Measurements from ENCODE around the gene PREX1.

PREX1 gene

DNA sequence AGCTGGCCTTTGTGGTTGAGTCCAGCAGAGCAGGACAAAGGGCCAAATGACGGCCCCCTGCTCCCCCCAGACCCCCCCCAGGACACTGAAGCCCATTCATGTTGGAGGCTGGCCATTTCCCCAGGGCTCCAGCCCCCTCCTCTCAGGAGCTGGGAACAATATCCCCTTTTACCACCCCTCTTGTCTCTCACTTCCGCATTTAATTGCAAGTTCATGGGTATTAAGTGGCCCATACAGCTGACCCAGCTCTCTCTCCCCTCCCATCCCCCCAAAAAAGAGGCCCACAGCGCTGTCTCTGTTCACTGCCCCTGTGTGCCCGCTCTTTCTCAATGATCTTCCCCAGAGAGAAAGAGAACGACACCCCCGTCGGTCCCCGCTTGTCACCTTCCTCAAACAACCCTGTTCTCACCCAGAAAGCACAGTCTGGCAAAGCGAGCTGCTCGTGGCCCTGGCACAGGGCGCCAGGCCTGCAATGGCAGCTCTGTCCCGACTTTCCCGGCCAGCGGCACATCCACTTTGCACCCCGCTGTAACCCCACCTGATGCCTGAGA lies 30.4 kb downstream of the PREX1 start:
- TF ChIP-seq ZNF565 (CRISPR knock-in tag; conservative IDR thresholded peaks at IDR 0.05; ENCODE audit: low read depth) (no peak), BACH2 (CRISPR knock-in tag; IDR thresholded peaks at IDR 0.05; ENCODE audit: borderline replicate concordance) (no peak), ZFP30 (CRISPR knock-in tag; IDR thresholded peaks at IDR 0.05) (no peak), CSDC2 (CRISPR knock-in tag; IDR thresholded peaks at IDR 0.05) (no peak), ARNTL (CRISPR knock-in tag; IDR thresholded peaks at IDR 0.05; ENCODE audit: borderline replicate concordance, low read depth) (no peak), GLIS3 (CRISPR knock-in tag; IDR thresholded peaks at IDR 0.05) (no peak), ZFP3 (CRISPR knock-in tag; IDR thresholded peaks at IDR 0.05) (no peak), OSR1 (CRISPR knock-in tag; IDR thresholded peaks at IDR 0.05) (no peak), RARB (CRISPR knock-in tag; IDR thresholded peaks at IDR 0.05) (no peak), ZNF8 (CRISPR knock-in tag; IDR thresholded peaks at IDR 0.05) (no peak), ESRRG (CRISPR knock-in tag; IDR thresholded peaks at IDR 0.05) (no peak), ZC3H10 (CRISPR knock-in tag; IDR thresholded peaks at IDR 0.05) (no peak)
- TF ChIP-seq, protein P1, sequence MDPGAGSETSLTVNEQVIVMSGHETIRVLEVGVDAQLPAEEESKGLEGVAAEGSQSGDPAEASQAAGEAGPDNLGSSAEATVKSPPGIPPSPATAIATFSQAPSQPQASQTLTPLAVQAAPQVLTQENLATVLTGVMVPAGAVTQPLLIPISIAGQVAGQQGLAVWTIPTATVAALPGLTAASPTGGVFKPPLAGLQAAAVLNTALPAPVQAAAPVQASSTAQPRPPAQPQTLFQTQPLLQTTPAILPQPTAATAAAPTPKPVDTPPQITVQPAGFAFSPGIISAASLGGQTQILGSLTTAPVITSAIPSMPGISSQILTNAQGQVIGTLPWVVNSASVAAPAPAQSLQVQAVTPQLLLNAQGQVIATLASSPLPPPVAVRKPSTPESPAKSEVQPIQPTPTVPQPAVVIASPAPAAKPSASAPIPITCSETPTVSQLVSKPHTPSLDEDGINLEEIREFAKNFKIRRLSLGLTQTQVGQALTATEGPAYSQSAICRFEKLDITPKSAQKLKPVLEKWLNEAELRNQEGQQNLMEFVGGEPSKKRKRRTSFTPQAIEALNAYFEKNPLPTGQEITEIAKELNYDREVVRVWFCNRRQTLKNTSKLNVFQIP (CRISPR knock-in tag; IDR thresholded peaks at IDR 0.05; ENCODE audit: borderline replicate concordance, low read depth) = no peak
- TF ChIP-seq, protein P2, sequence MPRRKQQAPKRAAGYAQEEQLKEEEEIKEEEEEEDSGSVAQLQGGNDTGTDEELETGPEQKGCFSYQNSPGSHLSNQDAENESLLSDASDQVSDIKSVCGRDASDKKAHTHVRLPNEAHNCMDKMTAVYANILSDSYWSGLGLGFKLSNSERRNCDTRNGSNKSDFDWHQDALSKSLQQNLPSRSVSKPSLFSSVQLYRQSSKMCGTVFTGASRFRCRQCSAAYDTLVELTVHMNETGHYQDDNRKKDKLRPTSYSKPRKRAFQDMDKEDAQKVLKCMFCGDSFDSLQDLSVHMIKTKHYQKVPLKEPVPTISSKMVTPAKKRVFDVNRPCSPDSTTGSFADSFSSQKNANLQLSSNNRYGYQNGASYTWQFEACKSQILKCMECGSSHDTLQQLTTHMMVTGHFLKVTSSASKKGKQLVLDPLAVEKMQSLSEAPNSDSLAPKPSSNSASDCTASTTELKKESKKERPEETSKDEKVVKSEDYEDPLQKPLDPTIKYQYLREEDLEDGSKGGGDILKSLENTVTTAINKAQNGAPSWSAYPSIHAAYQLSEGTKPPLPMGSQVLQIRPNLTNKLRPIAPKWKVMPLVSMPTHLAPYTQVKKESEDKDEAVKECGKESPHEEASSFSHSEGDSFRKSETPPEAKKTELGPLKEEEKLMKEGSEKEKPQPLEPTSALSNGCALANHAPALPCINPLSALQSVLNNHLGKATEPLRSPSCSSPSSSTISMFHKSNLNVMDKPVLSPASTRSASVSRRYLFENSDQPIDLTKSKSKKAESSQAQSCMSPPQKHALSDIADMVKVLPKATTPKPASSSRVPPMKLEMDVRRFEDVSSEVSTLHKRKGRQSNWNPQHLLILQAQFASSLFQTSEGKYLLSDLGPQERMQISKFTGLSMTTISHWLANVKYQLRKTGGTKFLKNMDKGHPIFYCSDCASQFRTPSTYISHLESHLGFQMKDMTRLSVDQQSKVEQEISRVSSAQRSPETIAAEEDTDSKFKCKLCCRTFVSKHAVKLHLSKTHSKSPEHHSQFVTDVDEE (CRISPR knock-in tag; IDR thresholded peaks at IDR 0.05) = no peak
- TF ChIP-seq, protein P3, sequence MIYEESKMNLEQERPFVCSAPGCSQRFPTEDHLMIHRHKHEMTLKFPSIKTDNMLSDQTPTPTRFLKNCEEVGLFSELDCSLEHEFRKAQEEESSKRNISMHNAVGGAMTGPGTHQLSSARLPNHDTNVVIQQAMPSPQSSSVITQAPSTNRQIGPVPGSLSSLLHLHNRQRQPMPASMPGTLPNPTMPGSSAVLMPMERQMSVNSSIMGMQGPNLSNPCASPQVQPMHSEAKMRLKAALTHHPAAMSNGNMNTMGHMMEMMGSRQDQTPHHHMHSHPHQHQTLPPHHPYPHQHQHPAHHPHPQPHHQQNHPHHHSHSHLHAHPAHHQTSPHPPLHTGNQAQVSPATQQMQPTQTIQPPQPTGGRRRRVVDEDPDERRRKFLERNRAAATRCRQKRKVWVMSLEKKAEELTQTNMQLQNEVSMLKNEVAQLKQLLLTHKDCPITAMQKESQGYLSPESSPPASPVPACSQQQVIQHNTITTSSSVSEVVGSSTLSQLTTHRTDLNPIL (CRISPR knock-in tag; IDR thresholded peaks at IDR 0.05; ENCODE audit: low read depth) = no peak
- ATAC-seq = no peak

DNA sequence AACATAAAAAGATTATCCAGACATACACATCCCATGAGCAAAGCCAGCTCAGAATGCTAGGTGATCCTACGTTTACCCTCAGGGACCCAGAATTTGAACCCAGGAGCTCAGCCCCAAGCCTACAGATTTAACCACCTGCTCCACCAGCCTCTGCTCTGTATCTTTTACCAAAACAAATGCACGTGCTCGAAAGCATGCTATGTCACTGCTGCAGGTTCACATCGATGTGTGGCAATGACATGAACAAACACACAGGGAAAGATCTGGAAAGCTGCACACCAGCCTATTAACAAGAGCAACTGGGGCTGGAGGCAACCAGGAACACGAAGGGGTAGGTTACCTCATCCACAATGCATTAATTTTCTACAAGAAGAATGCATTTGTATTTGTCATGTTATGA lies 32.1 kb downstream of the PREX1 start:
- TF ChIP-seq, protein P4, sequence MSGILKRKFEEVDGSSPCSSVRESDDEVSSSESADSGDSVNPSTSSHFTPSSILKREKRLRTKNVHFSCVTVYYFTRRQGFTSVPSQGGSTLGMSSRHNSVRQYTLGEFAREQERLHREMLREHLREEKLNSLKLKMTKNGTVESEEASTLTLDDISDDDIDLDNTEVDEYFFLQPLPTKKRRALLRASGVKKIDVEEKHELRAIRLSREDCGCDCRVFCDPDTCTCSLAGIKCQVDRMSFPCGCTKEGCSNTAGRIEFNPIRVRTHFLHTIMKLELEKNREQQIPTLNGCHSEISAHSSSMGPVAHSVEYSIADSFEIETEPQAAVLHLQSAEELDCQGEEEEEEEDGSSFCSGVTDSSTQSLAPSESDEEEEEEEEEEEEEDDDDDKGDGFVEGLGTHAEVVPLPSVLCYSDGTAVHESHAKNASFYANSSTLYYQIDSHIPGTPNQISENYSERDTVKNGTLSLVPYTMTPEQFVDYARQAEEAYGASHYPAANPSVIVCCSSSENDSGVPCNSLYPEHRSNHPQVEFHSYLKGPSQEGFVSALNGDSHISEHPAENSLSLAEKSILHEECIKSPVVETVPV (CRISPR knock-in tag; IDR thresholded peaks at IDR 0.05) = no peak
- TF ChIP-seq ZC3H10 (CRISPR knock-in tag; IDR thresholded peaks at IDR 0.05) (no peak), SNAI2 (CRISPR knock-in tag; IDR thresholded peaks at IDR 0.05) (no peak), ARNTL (CRISPR knock-in tag; IDR thresholded peaks at IDR 0.05; ENCODE audit: borderline replicate concordance, low read depth) (no peak), ZNF8 (CRISPR knock-in tag; IDR thresholded peaks at IDR 0.05) (no peak), RARB (CRISPR knock-in tag; IDR thresholded peaks at IDR 0.05) (no peak), CSDC2 (CRISPR knock-in tag; IDR thresholded peaks at IDR 0.05) (no peak), OSR1 (CRISPR knock-in tag; IDR thresholded peaks at IDR 0.05) (no peak), ESRRG (CRISPR knock-in tag; IDR thresholded peaks at IDR 0.05) (no peak)
- TF ChIP-seq, protein P2 (CRISPR knock-in tag; IDR thresholded peaks at IDR 0.05) = no peak
- no peak for ATAC-seq

DNA sequence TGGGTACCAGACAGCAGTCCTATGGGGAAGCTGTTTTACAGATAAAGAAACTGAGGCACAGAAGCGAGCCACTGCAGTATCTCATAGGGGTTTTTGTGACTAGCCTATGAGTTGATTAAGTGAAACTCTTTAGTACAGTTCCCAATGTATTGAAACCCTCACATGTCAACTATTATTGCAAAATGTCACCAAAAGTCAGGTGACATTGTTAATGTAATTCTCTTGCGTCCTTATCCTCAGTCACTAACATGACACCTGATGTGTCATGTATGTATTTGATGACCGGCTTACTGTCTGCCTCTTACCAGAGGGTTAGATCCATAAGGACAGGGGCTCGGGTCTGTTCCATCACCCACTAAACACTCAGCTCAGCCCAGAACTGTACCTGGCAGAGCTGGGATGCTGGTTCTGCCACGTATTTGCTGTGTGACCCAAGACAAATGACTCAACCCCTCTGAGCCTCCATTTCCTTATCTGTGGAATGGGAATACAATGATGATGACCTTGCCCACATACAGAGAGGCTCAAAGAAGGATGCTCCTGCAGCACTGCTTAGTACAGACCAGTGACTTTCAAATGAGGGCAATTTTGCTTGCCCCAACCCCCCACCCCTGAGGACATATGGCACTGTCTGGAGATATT lies 32.9 kb downstream of the PREX1 start:
- ATAC-seq = no peak
- TF ChIP-seq ZNF70 (CRISPR knock-in tag; IDR thresholded peaks at IDR 0.05) (no peak), BACH2 (CRISPR knock-in tag; IDR thresholded peaks at IDR 0.05; ENCODE audit: borderline replicate concordance) (no peak), ARNTL (CRISPR knock-in tag; IDR thresholded peaks at IDR 0.05; ENCODE audit: borderline replicate concordance, low read depth) (no peak), ZNF565 (CRISPR knock-in tag; conservative IDR thresholded peaks at IDR 0.05; ENCODE audit: low read depth) (no peak), OSR1 (CRISPR knock-in tag; IDR thresholded peaks at IDR 0.05) (no peak)
- TF ChIP-seq, protein P4 (CRISPR knock-in tag; IDR thresholded peaks at IDR 0.05) = no peak
- TF ChIP-seq, protein P5, sequence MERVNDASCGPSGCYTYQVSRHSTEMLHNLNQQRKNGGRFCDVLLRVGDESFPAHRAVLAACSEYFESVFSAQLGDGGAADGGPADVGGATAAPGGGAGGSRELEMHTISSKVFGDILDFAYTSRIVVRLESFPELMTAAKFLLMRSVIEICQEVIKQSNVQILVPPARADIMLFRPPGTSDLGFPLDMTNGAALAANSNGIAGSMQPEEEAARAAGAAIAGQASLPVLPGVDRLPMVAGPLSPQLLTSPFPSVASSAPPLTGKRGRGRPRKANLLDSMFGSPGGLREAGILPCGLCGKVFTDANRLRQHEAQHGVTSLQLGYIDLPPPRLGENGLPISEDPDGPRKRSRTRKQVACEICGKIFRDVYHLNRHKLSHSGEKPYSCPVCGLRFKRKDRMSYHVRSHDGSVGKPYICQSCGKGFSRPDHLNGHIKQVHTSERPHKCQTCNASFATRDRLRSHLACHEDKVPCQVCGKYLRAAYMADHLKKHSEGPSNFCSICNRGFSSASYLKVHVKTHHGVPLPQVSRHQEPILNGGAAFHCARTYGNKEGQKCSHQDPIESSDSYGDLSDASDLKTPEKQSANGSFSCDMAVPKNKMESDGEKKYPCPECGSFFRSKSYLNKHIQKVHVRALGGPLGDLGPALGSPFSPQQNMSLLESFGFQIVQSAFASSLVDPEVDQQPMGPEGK (CRISPR knock-in tag; IDR thresholded peaks at IDR 0.05; ENCODE audit: borderline replicate concordance) = no peak
